Gastrocnemius medialis (tissue), 4 donors: ENCODE results near the gene NCAPH2.

Experiments
- CTCF ChIP-seq, 5 experiments: fragments of 450-650 bp in 3 of 5; fragments of 200-600 bp in 2 of 5; sonication (generic) in 2 of 5; IDR thresholded peaks in 4 of 5; conservative IDR thresholded peaks in 1 of 5; 1 replicate in 4 of 5; 2 replicates in 1 of 5; pipeline ENCODE4 v1.5.1; 2016 to 2019; ENCODE audit warnings: antibody characterized with exemption in 5 of 5, mild to moderate bottlenecking in 3 of 5, moderate library complexity in 3 of 5
- POLR2A ChIP-seq, 2 donors: fragments of 450-650 bp; IDR thresholded peaks; one replicate each; pipeline ENCODE4 v1.6.1; 2017; ENCODE audit warnings: antibody characterized with exemption in 2 of 2, mild to moderate bottlenecking in 2 of 2, moderate library complexity in 2 of 2

- TF ChIP-seq CTCF (IDR thresholded peaks at IDR 0.05 in 4 of 5, conservative IDR thresholded peaks at IDR 0.05 in 1 of 5), result no peak
- no peak for TF ChIP-seq POLR2A (IDR thresholded peaks at IDR 0.05)
Measured at GRCh38 chr22:50524676-50525103, 16.7 kb downstream of the NCAPH2 start.
